ENCODE measurements around the gene SLC9A7. TPM values are rescaled to one million over a fixed set of nuclear protein-coding genes. Genes with fewer than 3 reads are reported as not detected.
A peak's percentile ranks its signal among the peaks of the same experiment; 100 is the strongest.

Gene SLC9A7
- total and polyA plus RNA-seq, 2 experiments from 2014 or later: 14.1 to 52.9 TPM

DNA sequence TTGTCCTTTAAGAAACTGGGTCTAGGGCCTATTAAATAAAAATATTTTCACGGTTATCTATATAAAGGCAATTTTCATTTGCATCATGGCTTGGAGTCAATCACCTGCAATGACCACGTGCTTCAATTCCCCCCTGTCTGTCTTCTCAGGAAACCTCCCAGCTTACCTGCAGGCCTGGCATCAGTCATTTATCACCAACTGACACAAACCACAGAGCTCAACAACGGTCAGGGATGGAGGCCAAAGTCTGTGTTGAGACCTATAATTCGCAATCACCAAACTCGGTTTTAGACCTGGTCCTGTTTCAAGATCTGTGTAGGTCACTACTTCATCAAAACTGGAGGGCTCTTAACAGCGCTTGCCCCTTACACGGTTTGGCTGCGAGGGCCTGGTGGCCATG is 1.9 kb downstream of the SLC9A7 start:
- Histone ChIP-seq H3K9me2 (ENCODE audit: insufficient read depth) (no peaks in the 10 kb centered on the region), H3K4me3 (peak overlapping the region; percentile 81), H3K9ac (no peak overlapping the region), H3K4me1 (ENCODE audit: insufficient read depth) (peaks cover 17% of the 10 kb centered on the region), H3K36me3 (ENCODE audit: low read depth) (no peaks in the 10 kb centered on the region), H3K9me3 (ENCODE audit: low read depth) (no peaks in the 10 kb centered on the region), H3F3A (ENCODE audit: insufficient read depth) (no peaks in the 10 kb centered on the region), H4K20me1 (ENCODE audit: insufficient read depth) (no peaks in the 10 kb centered on the region), H2AFZ (no peak overlapping the region), H3K27me3 (replicated peaks; ENCODE audit: insufficient read depth) (no peaks in the 10 kb centered on the region), H3K79me2 (ENCODE audit: insufficient read depth) (peaks cover 65% of the 10 kb centered on the region), H3K4me2 (ENCODE audit: unreplicated experiment) (peak overlapping the region; percentile 43), H3K27ac (no peak overlapping the region)
- no peak for DNase-seq
- TF ChIP-seq EZH2 (IDR thresholded peaks at IDR 0.05; ENCODE audit: insufficient read depth, poor library complexity, severe bottlenecking) (no peak), EZH2phosphoT487 (IDR thresholded peaks at IDR 0.05; ENCODE audit: insufficient read depth, low read depth) (no peak)
- WGBS, 2 experiments (ENCODE audit: low coverage in 1 of 2, low lambda C conversion rate in 2 of 2, missing lambda C conversion rate in 2 of 2): 83 to 89% methylated on average over 6 to 8 of the region's 8 CpGs
- in situ Hi-C loops (cut with MboI): no loop called here

DNA sequence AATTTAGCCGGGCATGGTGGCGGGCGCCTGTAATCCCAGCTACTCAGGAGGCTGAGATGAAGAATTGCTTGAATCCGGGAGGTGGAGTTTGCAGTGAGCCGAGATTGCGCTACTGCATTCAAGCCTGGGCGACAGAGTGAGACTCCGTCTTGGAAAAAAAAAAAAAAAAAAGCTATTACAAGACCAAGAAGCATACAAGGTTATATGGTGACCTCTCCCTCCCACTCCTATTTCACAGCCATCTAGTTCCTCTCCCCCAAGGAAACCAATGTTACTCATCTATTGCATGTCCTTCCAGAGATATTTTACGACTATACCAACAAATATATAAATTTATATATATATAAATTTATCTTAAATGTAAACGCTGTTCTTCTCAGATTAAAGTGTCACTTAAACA is 3.2 kb downstream of the SLC9A7 start:
- no peak overlapping the region for H3K9ac ChIP-seq
- no peaks in the 10 kb centered on the region for H3K36me3 ChIP-seq (ENCODE audit: low read depth)
- H2AFZ ChIP-seq: no peak overlapping the region
- no peaks in the 10 kb centered on the region for H3K9me3 ChIP-seq (ENCODE audit: low read depth)
- H3K27me3 ChIP-seq (replicated peaks; ENCODE audit: insufficient read depth): no peaks in the 10 kb centered on the region
- H3K9me2 ChIP-seq (ENCODE audit: insufficient read depth): no peaks in the 10 kb centered on the region
- no peak overlapping the region for H3K4me2 ChIP-seq (ENCODE audit: unreplicated experiment)
- H3K79me2 ChIP-seq (ENCODE audit: insufficient read depth): peaks cover 79% of the 10 kb centered on the region
- in situ Hi-C loops (cut with MboI): no loop called here
- no peak for TF ChIP-seq EZH2phosphoT487 (IDR thresholded peaks at IDR 0.05; ENCODE audit: insufficient read depth, low read depth)
- no peak for TF ChIP-seq EZH2 (IDR thresholded peaks at IDR 0.05; ENCODE audit: insufficient read depth, poor library complexity, severe bottlenecking)
- H3F3A ChIP-seq (ENCODE audit: insufficient read depth): no peaks in the 10 kb centered on the region
- no peaks in the 10 kb centered on the region for H4K20me1 ChIP-seq (ENCODE audit: insufficient read depth)
- peaks cover 17% of the 10 kb centered on the region for H3K4me1 ChIP-seq (ENCODE audit: insufficient read depth)
- H3K4me3 ChIP-seq: no peak overlapping the region
- no peak overlapping the region for H3K27ac ChIP-seq
- WGBS, 2 experiments (ENCODE audit: low coverage in 1 of 2, low lambda C conversion rate in 2 of 2, missing lambda C conversion rate in 2 of 2): 92 to 100% methylated on average over 8 to 10 of the region's 10 CpGs
- no peak for DNase-seq

GRCh38 chrX:46754586-46755061 is 4.3 kb downstream of the SLC9A7 start:
- no peak overlapping the region for H3K4me2 ChIP-seq (ENCODE audit: unreplicated experiment)
- 97 to 100% methylated on average over 3 of the region's 3 CpGs for WGBS, 2 experiments (ENCODE audit: low coverage in 1 of 2, low lambda C conversion rate in 2 of 2, missing lambda C conversion rate in 2 of 2)

DNA sequence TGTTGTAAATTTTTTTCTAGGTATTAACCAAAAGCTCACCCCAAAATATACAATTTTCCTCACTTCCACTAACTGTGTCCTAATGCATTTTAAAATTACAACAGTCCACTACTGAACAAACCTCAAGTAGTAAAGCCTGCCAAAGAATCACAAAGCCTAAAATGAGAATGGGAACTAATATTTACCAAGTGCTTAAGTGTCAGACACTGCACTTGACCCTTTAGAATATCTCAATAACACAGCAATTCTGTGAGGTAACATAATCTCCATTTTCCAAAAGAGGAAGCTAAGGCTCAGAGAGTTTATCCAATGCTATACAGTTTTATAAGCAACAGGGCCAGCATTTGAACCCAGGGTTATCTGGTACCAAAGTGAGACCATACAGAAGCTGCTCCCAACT is 4.9 kb downstream of the SLC9A7 start:
- Histone ChIP-seq H2AFZ (no peak overlapping the region), H3K9me2 (ENCODE audit: insufficient read depth) (no peaks in the 10 kb centered on the region), H3K4me2 (ENCODE audit: unreplicated experiment) (no peak overlapping the region), H4K20me1 (ENCODE audit: insufficient read depth) (no peaks in the 10 kb centered on the region), H3K27ac (no peak overlapping the region), H3K4me1 (ENCODE audit: insufficient read depth) (peaks cover 9% of the 10 kb centered on the region; the same call in 1 of the 2 replicates), H3F3A (ENCODE audit: insufficient read depth) (no peaks in the 10 kb centered on the region), H3K27me3 (replicated peaks; ENCODE audit: insufficient read depth) (no peaks in the 10 kb centered on the region), H3K9me3 (ENCODE audit: low read depth) (no peaks in the 10 kb centered on the region), H3K36me3 (ENCODE audit: low read depth) (no peaks in the 10 kb centered on the region), H3K79me2 (ENCODE audit: insufficient read depth) (peaks cover 95% of the 10 kb centered on the region), H3K4me3 (no peak overlapping the region), H3K9ac (no peak overlapping the region)
- no peak for TF ChIP-seq EZH2phosphoT487 (IDR thresholded peaks at IDR 0.05; ENCODE audit: insufficient read depth, low read depth)
- no peak for TF ChIP-seq EZH2 (IDR thresholded peaks at IDR 0.05; ENCODE audit: insufficient read depth, poor library complexity, severe bottlenecking)
- no peak for DNase-seq
- in situ Hi-C loops (cut with MboI): no loop called here

More at GRCh38 chrX:46754586-46755061, 4.3 kb downstream of the SLC9A7 start:
- peaks cover 89% of the 10 kb centered on the region for H3K79me2 ChIP-seq (ENCODE audit: insufficient read depth)
- H3K4me1 ChIP-seq (ENCODE audit: insufficient read depth): peaks cover 11% of the 10 kb centered on the region
- no peak for TF ChIP-seq EZH2 (IDR thresholded peaks at IDR 0.05; ENCODE audit: insufficient read depth, poor library complexity, severe bottlenecking)
- TF ChIP-seq EZH2phosphoT487 (IDR thresholded peaks at IDR 0.05; ENCODE audit: insufficient read depth, low read depth): no peak
- no peak overlapping the region for H3K9ac ChIP-seq
- no peak overlapping the region for H2AFZ ChIP-seq
- H3K27ac ChIP-seq: no peak overlapping the region
- no peaks in the 10 kb centered on the region for H3K9me2 ChIP-seq (ENCODE audit: insufficient read depth)
- H3K9me3 ChIP-seq (ENCODE audit: low read depth): no peaks in the 10 kb centered on the region
- H3K36me3 ChIP-seq (ENCODE audit: low read depth): no peaks in the 10 kb centered on the region
- in situ Hi-C loops (cut with MboI): no loop called here
- H3F3A ChIP-seq (ENCODE audit: insufficient read depth): no peaks in the 10 kb centered on the region
- no peaks in the 10 kb centered on the region for H4K20me1 ChIP-seq (ENCODE audit: insufficient read depth)
- H3K4me3 ChIP-seq: no peak overlapping the region
- H3K27me3 ChIP-seq (replicated peaks; ENCODE audit: insufficient read depth): no peaks in the 10 kb centered on the region
- no peak for DNase-seq

DNA sequence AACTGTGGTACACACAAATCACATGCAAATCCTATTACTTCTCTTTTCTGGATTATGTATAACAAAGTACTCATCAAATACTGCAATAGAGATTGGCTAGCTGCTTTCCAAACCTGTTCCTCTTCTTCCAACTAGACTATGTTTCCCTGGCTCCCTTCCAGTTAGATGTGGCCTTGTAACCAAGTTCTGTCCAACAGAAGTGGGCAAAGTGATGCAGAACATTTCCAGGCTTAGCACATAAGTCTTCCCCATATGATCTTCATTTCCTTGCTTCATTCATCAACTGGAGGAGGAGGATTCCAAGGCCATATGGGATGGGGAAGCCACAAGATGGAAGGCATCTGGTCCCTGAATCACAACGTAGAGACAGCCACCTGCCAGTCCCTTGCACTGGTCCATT is 8.0 kb downstream of the SLC9A7 start:
- no peak overlapping the region for H3K27ac ChIP-seq
- no peaks in the 10 kb centered on the region for H3K4me1 ChIP-seq (ENCODE audit: insufficient read depth)
- WGBS, 2 experiments (ENCODE audit: low coverage in 1 of 2, low lambda C conversion rate in 2 of 2, missing lambda C conversion rate in 2 of 2): 80 to 100% methylated on average over 1 of the region's 1 CpG
- H3K36me3 ChIP-seq (ENCODE audit: low read depth): no peaks in the 10 kb centered on the region
- no peaks in the 10 kb centered on the region for H4K20me1 ChIP-seq (ENCODE audit: insufficient read depth)
- peaks cover 97% of the 10 kb centered on the region for H3K79me2 ChIP-seq (ENCODE audit: insufficient read depth)
- H3K4me2 ChIP-seq (ENCODE audit: unreplicated experiment): no peak overlapping the region
- H3K9me2 ChIP-seq (ENCODE audit: insufficient read depth): no peaks in the 10 kb centered on the region
- no peak overlapping the region for H3K4me3 ChIP-seq
- no peak for TF ChIP-seq EZH2 (IDR thresholded peaks at IDR 0.05; ENCODE audit: insufficient read depth, poor library complexity, severe bottlenecking)
- no peak for TF ChIP-seq EZH2phosphoT487 (IDR thresholded peaks at IDR 0.05; ENCODE audit: insufficient read depth, low read depth)
- no peak overlapping the region for H3K9ac ChIP-seq
- no peak for DNase-seq
- no peaks in the 10 kb centered on the region for H3K9me3 ChIP-seq (ENCODE audit: low read depth)
- no peak overlapping the region for H2AFZ ChIP-seq
- in situ Hi-C loops (cut with MboI): no loop called here
- no peaks in the 10 kb centered on the region for H3K27me3 ChIP-seq (replicated peaks; ENCODE audit: insufficient read depth)
- no peaks in the 10 kb centered on the region for H3F3A ChIP-seq (ENCODE audit: insufficient read depth)
